Glomerular visceral epithelial cell (primary cell): ENCODE measurements around the gene TRIM16.
"Not testable (repeated sequence)": the region's sequence is repeated elsewhere in the genome, so short reads cannot be mapped to it uniquely, and the experiment has no call there.

Source experiments
- DNase-seq: peaks from one replicate; pipeline ENCODE4 v3.0.0-alpha.2; 2016; ENCODE audit errors: extremely low spot score

Gene TRIM16

DNA sequence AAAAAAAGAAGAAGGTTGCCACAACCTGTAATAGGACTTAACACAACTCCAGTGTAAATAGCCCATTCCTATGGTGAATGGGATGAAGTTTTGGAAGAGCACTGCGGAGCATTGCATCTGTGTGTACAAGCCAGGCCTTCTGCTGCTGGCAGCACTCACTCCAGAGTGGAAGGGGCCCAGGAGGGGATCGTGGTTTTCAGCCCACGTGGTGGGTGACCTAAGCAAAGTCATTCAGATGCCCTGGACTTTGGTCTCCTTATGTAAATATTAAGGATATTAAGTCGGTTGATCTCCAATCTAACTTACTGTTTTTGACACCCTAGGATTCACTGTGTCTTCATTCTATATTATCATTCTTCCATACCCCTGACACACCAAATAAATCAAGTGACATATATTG, 67.3 kb downstream of the TRIM16 start:
- DNase-seq = not testable (repeated sequence)

DNA sequence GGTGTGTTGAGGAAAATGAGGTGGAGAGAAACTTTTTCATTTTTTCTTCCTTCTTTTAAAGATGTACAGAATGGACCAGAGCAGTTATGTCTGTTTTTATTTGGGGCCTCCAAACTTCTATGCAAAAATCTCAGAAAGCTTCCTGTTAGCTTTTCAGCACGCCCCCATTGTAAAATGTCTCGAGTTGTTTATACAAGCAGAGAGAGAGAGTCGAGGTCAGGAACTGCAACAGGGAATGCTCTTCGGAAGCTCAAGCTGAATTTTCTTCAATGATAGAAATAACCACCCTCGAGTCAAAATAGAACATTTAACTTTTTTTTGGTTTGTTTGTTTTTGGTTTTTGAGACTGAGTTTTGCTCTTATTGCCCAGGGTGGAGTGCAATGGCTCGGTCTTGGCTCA, 68.3 kb downstream of the TRIM16 start:
- DNase-seq = not testable (repeated sequence)

DNA sequence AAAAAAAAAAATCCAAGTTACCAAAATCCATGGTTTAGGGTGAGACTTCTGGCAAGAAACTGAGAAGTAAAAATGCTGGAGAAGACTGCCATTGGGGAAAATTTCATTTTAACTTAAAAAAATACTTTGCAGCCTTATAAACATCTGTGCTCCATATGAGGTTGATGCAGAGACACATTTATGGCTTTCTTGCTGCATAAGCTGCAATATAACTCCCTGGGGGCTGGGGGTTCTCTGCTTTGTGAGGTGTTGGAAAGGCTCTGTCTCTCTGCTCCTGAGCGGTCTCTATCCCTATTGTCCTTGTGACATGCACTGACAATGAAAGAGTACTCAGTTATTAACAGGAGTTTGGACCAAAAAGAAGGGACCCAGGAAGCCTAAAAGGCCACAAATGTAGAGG, 71.0 kb downstream of the TRIM16 start:
- not testable (repeated sequence) for DNase-seq

DNA sequence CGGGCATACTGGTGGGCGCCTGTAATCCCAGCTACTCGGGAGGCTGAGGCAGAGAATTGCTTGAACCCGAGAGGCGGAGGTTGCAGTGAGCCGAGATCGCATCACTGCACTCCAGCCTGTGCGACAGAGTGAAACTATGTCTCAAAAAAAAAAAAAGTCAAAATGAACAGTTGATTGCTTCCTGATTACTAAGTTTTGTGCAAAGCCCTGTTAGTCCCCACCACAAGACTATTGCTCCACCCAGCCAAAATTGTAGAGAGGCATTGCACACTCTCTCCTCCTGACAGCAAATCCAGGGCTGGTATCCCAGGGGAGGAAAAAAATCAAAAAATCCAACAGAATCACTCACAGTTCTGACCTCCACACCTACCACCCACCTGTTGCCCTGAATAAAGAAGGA, 91.2 kb downstream of the TRIM16 start:
- DNase-seq = not testable (repeated sequence)

DNA sequence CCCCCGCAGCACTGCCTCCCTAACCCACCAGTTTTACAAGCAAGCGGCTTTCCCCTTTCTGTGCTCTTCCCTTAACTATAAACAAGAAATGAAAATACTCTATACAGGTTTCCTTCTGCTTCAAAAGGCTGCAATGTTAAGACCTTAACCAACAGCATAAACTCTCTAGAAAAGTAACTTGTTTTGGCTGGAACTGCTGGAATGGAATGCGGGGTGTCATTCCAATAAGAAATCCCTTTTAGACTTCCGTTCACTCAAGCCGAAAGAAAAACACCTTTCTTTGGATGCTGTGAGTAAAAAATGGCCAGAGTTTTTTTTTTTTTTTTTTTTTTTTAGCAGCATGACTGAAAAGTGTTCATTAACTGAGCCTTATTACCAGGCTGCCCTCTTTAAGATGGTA, 92.1 kb downstream of the TRIM16 start:
- DNase-seq = not testable (repeated sequence)

DNA sequence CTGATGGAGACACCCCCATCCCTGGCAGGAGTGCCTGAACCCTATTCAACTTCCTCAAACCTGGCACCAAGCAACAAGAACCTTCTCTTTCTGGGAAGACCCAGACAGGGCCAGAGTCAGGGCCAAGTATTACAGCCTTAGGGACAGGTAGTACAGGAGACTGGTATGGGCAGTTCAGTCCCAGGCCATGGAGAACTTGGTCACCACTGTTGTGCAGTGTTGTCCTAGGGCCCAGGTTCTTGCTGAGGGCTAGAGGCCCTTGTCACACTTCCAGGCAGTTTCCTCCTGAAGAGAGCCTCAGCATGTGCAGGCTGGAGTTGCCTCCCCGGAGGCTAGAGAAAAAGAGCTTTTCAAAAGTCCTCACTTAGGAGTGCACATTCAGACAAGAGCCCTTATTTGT, 93.3 kb downstream of the TRIM16 start:
- DNase-seq = not testable (repeated sequence)

DNA sequence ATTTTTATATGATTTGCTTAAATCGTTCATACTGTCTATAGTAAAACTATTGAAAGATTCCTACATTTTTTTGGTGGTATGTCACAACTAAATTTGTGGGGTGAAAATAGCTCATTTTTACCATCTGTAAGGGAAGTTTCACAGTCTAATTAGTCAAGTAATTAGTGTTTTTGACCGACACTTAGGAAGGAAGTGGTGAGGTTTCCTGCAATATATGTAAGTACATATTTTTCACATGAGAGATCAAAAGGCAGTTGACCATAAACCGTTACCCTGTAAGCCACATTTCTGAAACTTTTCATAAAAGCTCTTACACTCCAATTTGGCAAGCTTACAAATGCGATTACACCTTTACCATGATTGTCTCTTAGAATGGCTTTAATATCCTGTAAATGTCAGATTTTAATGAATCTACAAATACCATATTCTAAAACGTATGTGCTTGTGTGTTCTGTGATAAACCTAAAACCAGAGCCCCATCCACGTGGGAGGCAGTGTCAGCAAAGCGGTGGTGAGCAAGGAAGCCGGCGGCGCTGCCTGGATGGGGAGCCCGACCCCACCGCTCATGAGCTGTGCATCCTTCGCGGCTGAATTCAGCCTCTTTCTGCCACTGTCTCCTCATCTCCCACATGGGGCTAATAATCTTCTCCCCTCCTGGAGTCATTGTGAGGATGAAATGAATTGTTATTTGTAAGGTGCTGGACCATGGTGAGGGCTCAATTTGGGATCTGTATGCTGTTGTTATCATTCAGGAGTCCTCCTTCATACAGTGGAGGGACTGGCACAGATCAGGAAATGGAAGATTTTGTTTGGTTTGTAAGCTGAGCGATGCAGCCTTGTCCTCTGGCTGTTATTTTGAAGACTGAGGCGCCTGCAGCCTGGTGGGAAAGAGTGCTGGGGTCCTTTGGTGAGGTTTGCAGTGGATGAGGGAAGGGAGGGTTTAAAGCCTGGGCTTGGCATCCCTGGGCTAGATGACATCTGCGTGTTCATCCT, 94.3 kb downstream of the TRIM16 start:
- not testable (repeated sequence) for DNase-seq

DNA sequence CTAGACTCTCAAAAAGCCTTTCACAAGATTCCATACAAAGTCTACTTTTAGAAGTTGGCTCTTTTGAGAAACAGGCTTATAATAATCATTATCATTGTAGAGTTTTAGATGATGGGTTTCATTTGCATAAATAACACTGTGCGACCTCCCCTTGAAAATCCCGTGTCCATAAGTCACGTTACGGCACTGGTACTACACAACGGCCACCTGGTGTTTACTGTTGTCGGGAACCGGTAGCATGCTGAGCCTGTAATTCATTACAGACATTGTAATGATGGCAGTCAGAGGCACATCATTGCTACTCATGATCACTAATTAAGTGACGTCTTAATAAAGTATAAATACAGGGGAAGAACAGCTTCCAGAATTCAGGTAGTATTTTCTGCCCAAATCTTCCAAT, 96.1 kb downstream of the TRIM16 start:
- DNase-seq = not testable (repeated sequence)

DNA sequence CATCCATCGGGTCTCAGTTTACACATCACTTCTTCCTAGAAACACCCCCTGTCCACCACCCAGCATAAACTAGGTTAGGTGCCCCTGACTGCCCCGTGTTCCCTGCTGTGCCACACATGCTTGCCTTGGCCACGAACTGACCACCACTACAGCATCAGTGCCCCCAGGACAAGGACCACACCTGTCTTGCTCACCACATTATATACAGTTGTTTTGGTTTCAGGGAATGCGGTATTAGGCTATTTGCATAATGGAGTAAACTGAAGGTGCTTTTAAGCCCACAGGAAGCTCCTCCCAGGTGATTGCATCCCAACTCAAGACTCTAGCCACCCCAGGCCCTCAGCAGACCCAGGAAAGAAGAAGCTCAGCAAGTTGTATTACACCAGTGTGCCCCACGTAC, 100.8 kb downstream of the TRIM16 start:
- not testable (repeated sequence) for DNase-seq

DNA sequence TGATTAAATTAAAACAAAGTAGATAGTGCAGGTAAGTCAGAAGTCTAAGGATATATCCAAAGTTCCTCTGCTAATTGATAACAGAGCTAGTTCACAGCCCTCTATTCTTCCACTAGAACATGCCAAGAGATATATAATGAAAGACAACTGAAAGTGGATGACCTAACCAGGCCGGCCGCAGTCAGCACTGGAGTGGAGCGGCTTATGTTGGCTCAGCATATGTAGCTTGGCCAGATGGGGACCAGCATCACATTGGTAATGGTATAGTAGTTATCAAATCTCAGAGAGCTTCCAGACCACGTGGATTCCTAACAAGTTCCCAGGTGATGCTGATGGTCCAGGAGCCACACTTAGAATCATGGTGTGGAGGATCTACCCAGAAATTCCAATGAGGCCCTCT, 102.6 kb downstream of the TRIM16 start:
- not testable (repeated sequence) for DNase-seq
